ENCODE results near the gene KRTAP10-1.

DNA sequence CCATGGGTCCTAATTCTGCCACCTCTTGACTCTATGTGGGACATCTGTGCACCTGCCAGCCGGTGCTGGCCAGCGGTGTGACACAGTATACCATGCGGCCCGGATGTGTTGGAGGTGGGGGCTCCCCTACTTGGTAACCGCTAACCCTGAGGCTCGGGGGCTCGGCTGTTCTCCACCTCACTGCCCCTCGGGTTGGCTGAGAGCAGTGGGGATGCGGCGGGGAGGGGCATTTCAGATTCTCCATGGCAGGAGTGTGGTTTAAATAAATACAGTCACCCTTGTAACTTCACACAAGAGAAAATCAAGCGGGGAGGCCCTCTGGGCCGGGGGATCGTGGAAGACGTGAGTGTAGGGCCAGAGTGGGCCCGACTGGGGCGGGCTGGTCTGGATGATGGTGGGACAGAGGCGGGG lies 11.0 kb downstream of the KRTAP10-1 start:
- TF ChIP-seq EZH2 (IDR thresholded peaks at IDR 0.05; ENCODE audit: insufficient read depth, poor library complexity, severe bottlenecking) (no peak), EZH2phosphoT487 (IDR thresholded peaks at IDR 0.05; ENCODE audit: insufficient read depth, low read depth) (no peak)
